ENCODE measurements around the gene NKD2.

Gene NKD2

DNA sequence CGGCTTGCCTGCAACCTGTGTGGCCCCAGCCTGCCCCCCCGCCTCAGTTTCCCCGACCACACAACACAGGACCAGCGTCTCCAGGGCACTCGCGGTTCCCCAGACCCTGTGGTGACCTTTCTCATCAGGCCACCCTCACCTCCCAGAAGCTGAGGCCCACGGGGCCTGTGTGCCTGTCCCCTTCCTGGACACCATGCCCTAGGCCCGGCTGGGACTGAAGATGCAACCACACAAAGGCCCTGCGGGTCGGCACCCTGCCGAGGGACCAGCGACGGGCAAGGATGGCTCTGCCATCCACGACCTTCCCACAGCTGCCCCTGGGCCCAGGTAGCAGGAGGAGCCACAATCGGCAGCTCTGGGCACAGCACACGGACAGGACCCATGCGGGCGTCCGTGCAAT lies 68.4 kb downstream of the NKD2 start:
- H3K14ac ChIP-seq (ENCODE audit: low read length): no peak overlapping the region
- no peak overlapping the region for H3K9ac ChIP-seq (ENCODE audit: low read length)
- H3K23ac ChIP-seq (ENCODE audit: low read length): no peak overlapping the region
- DNase-seq: no peak
- no peak overlapping the region for H3K27ac ChIP-seq (ENCODE audit: low read depth, low read length)
- no peak overlapping the region for H2BK120ac ChIP-seq (ENCODE audit: insufficient read depth, low read length, poor library complexity)
- WGBS (ENCODE audit: extremely low coverage, insufficient coverage, insufficient read length): no CpG with 5 or more reads among the region's 19 CpGs
- no peak overlapping the region for H2BK5ac ChIP-seq (ENCODE audit: low read depth, low read length, poor library complexity)
- H4K8ac ChIP-seq (ENCODE audit: low read depth, low read length): no peak overlapping the region
- H4K12ac ChIP-seq (ENCODE audit: low read depth, low read length): no peak overlapping the region
- H2AK5ac ChIP-seq (ENCODE audit: low read length): no peak overlapping the region
- no peaks in the 10 kb centered on the region for H3K4me1 ChIP-seq (ENCODE audit: control insufficient read depth in 1 of 2, insufficient read depth in 2 of 2, low read length in 2 of 2)
- no peak overlapping the region for H3K18ac ChIP-seq (ENCODE audit: low read length)
- H4K91ac ChIP-seq (ENCODE audit: low read depth, low read length): no peak overlapping the region
- H3K36me3 ChIP-seq (ENCODE audit: control insufficient read depth in 1 of 2, insufficient read depth in 2 of 2, low read length in 2 of 2): peaks cover 13 to 15% of the 10 kb centered on the region in 2 experiments
- no peaks in the 10 kb centered on the region for H3K79me2 ChIP-seq (ENCODE audit: control insufficient read depth, insufficient read depth, low read length, poor library complexity)
- H3K4me3 ChIP-seq (ENCODE audit: low read depth, low read length): no peak overlapping the region
- no peak overlapping the region for H3K4me2 ChIP-seq (ENCODE audit: low read length)
- H3K9me3 ChIP-seq (ENCODE audit: insufficient read depth, low read depth, low read length): peaks cover 2% of the 10 kb centered on the region
- no peak overlapping the region for H2AFZ ChIP-seq (ENCODE audit: insufficient read depth, low read length, poor library complexity)
- no peak overlapping the region for H3K4ac ChIP-seq (ENCODE audit: low read depth, low read length)
- H3K27me3 ChIP-seq (ENCODE audit: insufficient read depth, low read length): no peaks in the 10 kb centered on the region
- no peaks in the 10 kb centered on the region for H3K79me1 ChIP-seq (ENCODE audit: low read length)
- no peak overlapping the region for H2BK12ac ChIP-seq (ENCODE audit: low read length)

DNA sequence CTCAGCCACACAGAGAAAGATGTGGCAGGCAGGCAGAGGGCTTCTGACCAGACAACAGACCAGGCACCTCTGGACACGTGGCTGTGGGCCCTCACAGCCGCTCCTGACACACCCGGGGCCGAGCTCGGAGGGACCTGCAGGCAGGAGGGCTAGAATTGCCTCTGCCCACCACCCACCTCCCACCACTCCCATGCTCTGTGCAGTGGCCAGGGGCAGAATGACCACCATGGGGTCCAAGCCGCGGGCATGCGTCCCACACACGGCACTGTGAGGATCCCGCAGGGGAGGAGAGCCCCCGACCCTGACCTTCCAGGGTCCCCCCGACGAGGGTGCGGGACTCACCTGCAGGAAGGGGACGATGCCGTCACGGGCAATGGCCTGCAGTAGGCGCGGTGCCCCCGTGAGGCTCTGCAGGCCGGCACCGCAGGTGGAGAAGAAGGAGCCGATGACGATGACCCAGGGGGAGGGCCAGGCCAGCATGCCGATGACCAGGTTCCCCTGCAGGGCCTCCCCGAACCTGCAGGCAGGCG lies 69.0 kb downstream of the NKD2 start:
- no peak overlapping the region for H3K23ac ChIP-seq (ENCODE audit: low read length)
- no peaks in the 10 kb centered on the region for H3K79me2 ChIP-seq (ENCODE audit: control insufficient read depth, insufficient read depth, low read length, poor library complexity)
- WGBS (ENCODE audit: extremely low coverage, insufficient coverage, insufficient read length): no CpG with 5 or more reads among the region's 27 CpGs
- H3K27me3 ChIP-seq (ENCODE audit: insufficient read depth, low read length): no peaks in the 10 kb centered on the region
- no peaks in the 10 kb centered on the region for H3K79me1 ChIP-seq (ENCODE audit: low read length)
- no peak overlapping the region for H3K4me2 ChIP-seq (ENCODE audit: low read length)
- no peak for DNase-seq
- peaks cover 2% of the 10 kb centered on the region for H3K9me3 ChIP-seq (ENCODE audit: insufficient read depth, low read depth, low read length)
- no peak overlapping the region for H3K18ac ChIP-seq (ENCODE audit: low read length)
- no peak overlapping the region for H2AK5ac ChIP-seq (ENCODE audit: low read length)
- no peak overlapping the region for H3K4ac ChIP-seq (ENCODE audit: low read depth, low read length)
- no peak overlapping the region for H2BK12ac ChIP-seq (ENCODE audit: low read length)
- H4K8ac ChIP-seq (ENCODE audit: low read depth, low read length): no peak overlapping the region
- H2AFZ ChIP-seq (ENCODE audit: insufficient read depth, low read length, poor library complexity): no peak overlapping the region
- no peak overlapping the region for H3K9ac ChIP-seq (ENCODE audit: low read length)
- H3K4me3 ChIP-seq (ENCODE audit: low read depth, low read length): no peak overlapping the region
- H4K12ac ChIP-seq (ENCODE audit: low read depth, low read length): no peak overlapping the region
- no peak overlapping the region for H4K91ac ChIP-seq (ENCODE audit: low read depth, low read length)
- H2BK5ac ChIP-seq (ENCODE audit: low read depth, low read length, poor library complexity): no peak overlapping the region
- no peaks in the 10 kb centered on the region for H3K4me1 ChIP-seq (ENCODE audit: control insufficient read depth in 1 of 2, insufficient read depth in 2 of 2, low read length in 2 of 2)
- H3K14ac ChIP-seq (ENCODE audit: low read length): no peak overlapping the region
- H2BK120ac ChIP-seq (ENCODE audit: insufficient read depth, low read length, poor library complexity): no peak overlapping the region
- H3K36me3 ChIP-seq (ENCODE audit: control insufficient read depth in 1 of 2, insufficient read depth in 2 of 2, low read length in 2 of 2): peaks cover 13 to 15% of the 10 kb centered on the region in 2 experiments
- no peak overlapping the region for H3K27ac ChIP-seq (ENCODE audit: low read depth, low read length)

DNA sequence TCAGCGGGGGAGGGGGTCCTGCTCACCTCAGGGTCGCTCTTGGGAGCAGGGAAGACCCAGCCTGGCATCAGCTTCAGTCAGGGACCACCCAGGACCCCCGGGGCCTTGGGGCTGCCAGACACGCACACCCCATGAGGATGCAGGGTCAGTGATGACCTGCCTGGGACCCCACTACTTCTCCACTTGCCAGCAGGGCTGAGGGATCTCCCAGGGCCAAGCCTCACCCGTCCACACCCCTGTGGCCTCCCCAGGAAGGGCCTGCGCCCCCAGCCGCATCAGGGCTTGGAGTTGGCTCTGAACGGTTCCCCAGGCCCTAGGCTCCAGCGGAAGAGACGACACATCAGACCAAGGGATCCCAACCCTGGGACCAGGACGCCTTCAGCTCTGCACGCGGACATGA lies 69.6 kb downstream of the NKD2 start:
- Histone ChIP-seq H3K27ac (ENCODE audit: low read depth, low read length) (no peak overlapping the region), H3K79me2 (ENCODE audit: control insufficient read depth, insufficient read depth, low read length, poor library complexity) (no peaks in the 10 kb centered on the region), H3K4me2 (ENCODE audit: low read length) (no peak overlapping the region), H3K9me3 (ENCODE audit: insufficient read depth, low read depth, low read length) (peaks cover 2% of the 10 kb centered on the region), H2BK12ac (ENCODE audit: low read length) (no peak overlapping the region), H3K9ac (ENCODE audit: low read length) (no peak overlapping the region), H2AFZ (ENCODE audit: insufficient read depth, low read length, poor library complexity) (no peak overlapping the region), H3K27me3 (ENCODE audit: insufficient read depth, low read length) (no peaks in the 10 kb centered on the region), H4K91ac (ENCODE audit: low read depth, low read length) (no peak overlapping the region), H3K14ac (ENCODE audit: low read length) (no peak overlapping the region), H3K36me3 (ENCODE audit: control insufficient read depth in 1 of 2, insufficient read depth in 2 of 2, low read length in 2 of 2) (peaks cover 13 to 15% of the 10 kb centered on the region in 2 experiments), H4K12ac (ENCODE audit: low read depth, low read length) (no peak overlapping the region), H3K4me1 (ENCODE audit: control insufficient read depth in 1 of 2, insufficient read depth in 2 of 2, low read length in 2 of 2) (no peaks in the 10 kb centered on the region), H3K18ac (ENCODE audit: low read length) (no peak overlapping the region), H3K23ac (ENCODE audit: low read length) (no peak overlapping the region), H3K4me3 (ENCODE audit: low read depth, low read length) (no peak overlapping the region), H3K4ac (ENCODE audit: low read depth, low read length) (no peak overlapping the region), H4K8ac (ENCODE audit: low read depth, low read length) (no peak overlapping the region), H3K79me1 (ENCODE audit: low read length) (no peaks in the 10 kb centered on the region), H2BK5ac (ENCODE audit: low read depth, low read length, poor library complexity) (no peak overlapping the region), H2BK120ac (ENCODE audit: insufficient read depth, low read length, poor library complexity) (no peak overlapping the region), H2AK5ac (ENCODE audit: low read length) (no peak overlapping the region)
- no peak for DNase-seq
- no CpG with 5 or more reads among the region's 13 CpGs for WGBS (ENCODE audit: extremely low coverage, insufficient coverage, insufficient read length)

DNA sequence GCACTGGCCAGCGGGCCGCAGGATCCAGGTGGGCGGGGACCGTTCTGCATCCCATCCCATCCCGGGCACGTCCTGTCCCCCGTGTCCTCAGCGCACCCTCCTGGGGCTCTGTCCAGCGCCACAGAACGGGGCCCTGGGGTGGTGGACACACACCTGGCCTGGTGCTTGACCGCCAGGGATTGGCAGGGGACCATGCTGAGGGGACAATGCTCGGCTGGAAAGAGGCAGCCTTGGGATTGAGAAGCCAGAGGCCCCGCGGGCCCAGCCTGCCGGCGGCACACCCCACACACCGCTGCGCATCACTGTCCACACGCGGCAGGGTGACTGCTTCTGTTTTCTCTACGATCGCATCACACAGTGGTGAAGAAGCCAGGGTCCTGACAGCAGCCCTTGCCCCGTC lies 70.2 kb downstream of the NKD2 start:
- WGBS (ENCODE audit: extremely low coverage, insufficient coverage, insufficient read length): no CpG with 5 or more reads among the region's 23 CpGs
- H3K27me3 ChIP-seq (ENCODE audit: insufficient read depth, low read length): no peaks in the 10 kb centered on the region
- no peak overlapping the region for H4K91ac ChIP-seq (ENCODE audit: low read depth, low read length)
- no peak overlapping the region for H2AFZ ChIP-seq (ENCODE audit: insufficient read depth, low read length, poor library complexity)
- no peaks in the 10 kb centered on the region for H3K79me1 ChIP-seq (ENCODE audit: low read length)
- no peak overlapping the region for H2BK5ac ChIP-seq (ENCODE audit: low read depth, low read length, poor library complexity)
- H3K27ac ChIP-seq (ENCODE audit: low read depth, low read length): no peak overlapping the region
- H3K4me1 ChIP-seq (ENCODE audit: control insufficient read depth in 1 of 2, insufficient read depth in 2 of 2, low read length in 2 of 2): no peaks in the 10 kb centered on the region
- no peak overlapping the region for H4K8ac ChIP-seq (ENCODE audit: low read depth, low read length)
- H3K9ac ChIP-seq (ENCODE audit: low read length): no peak overlapping the region
- no peaks in the 10 kb centered on the region for H3K79me2 ChIP-seq (ENCODE audit: control insufficient read depth, insufficient read depth, low read length, poor library complexity)
- H2BK12ac ChIP-seq (ENCODE audit: low read length): no peak overlapping the region
- no peak overlapping the region for H3K4me2 ChIP-seq (ENCODE audit: low read length)
- no peak overlapping the region for H2AK5ac ChIP-seq (ENCODE audit: low read length)
- no peak for DNase-seq
- H3K18ac ChIP-seq (ENCODE audit: low read length): no peak overlapping the region
- no peak overlapping the region for H3K14ac ChIP-seq (ENCODE audit: low read length)
- H3K23ac ChIP-seq (ENCODE audit: low read length): no peak overlapping the region
- H3K4ac ChIP-seq (ENCODE audit: low read depth, low read length): no peak overlapping the region
- H4K12ac ChIP-seq (ENCODE audit: low read depth, low read length): no peak overlapping the region
- no peak overlapping the region for H3K4me3 ChIP-seq (ENCODE audit: low read depth, low read length)
- H2BK120ac ChIP-seq (ENCODE audit: insufficient read depth, low read length, poor library complexity): no peak overlapping the region
- peaks cover 9 to 15% of the 10 kb centered on the region in 2 experiments for H3K36me3 ChIP-seq (ENCODE audit: control insufficient read depth in 1 of 2, insufficient read depth in 2 of 2, low read length in 2 of 2)
- H3K9me3 ChIP-seq (ENCODE audit: insufficient read depth, low read depth, low read length): no peaks in the 10 kb centered on the region

Data from trophoblast cell (in vitro differentiated cells and primary cell).